GM19452 (cell line): Measurements from ENCODE around the gene KIF5A.

Experiments
- ATAC-seq: cut with Tn5 transposase; IDR thresholded peaks from one replicate; pipeline ENCODE4 v1.9.1; 2021; ENCODE audit not compliant: unreplicated experiment

Gene KIF5A

GRCh38 chr12:57519796-57520052 lies 30.1 kb upstream of the KIF5A start:
- peak; percentile 2 for ATAC-seq

DNA sequence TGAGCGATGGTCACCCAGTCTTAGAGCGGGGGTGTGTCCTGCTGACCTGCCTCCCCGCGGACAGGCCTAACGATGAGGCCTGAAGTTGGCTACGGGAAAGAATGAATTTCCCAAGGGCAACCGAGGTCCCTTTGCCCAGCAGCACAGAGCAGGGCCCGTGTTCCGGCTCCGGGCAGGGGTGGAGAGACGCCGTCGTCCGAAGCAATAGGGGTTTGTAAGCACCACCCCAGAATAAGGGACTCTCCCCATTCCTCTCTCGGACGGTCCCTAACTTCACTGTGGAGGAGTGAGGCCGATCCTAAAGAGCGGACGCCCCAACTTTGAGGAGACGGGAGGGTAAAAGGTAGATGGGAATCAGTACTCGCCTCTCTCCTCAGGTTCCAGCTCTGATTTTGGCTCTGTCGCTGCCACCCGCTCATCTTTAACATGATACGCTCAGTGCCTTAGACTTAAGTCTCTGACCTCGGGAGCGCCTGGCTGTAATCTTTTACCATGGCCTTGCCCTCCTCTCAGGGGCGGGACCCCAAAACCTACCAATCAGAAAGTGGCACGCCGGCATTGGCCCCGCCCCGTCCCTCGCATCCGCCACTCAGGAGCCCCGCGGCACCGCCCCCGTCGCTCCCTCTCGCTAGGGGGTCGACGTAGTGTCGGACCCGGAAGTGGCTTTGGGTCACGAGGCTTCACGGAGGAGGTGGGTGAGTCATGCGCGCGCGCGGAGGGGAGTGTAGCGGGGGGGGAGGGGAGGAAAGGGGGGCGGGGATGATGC lies 29.6 kb upstream of the KIF5A start, which contains the start of gene DDIT3:
TSS of gene DDIT3 (minus strand) at position 462 of the 766 bp plus-strand sequence. CDS start 3,108 bp downstream, outside the sequence.
- ATAC-seq: peak; percentile 58

DNA sequence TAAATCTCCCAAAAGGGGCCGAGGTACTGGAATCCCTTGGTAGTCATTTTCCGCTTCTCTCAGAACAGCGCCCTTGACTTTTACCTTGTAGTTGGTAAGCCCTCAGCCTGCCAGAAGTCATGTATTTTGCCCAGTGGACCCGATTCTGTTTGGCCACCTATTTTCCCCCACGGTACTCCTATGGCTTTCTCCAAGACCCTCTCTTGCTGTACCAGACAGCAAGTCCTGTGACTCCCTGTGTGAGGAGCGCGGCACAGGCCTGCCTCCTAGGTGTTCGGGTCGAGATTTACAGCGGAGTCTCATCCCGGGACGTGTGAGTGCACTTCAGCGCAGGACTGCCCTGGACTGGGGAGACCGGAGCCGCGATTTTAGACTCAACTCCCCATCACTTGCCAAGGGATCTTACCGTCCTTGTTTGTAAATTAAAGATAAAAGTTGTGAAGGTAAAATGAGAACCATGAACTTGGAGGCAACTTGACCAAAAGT lies 28.3 kb upstream of the KIF5A start:
- no peak for ATAC-seq

DNA sequence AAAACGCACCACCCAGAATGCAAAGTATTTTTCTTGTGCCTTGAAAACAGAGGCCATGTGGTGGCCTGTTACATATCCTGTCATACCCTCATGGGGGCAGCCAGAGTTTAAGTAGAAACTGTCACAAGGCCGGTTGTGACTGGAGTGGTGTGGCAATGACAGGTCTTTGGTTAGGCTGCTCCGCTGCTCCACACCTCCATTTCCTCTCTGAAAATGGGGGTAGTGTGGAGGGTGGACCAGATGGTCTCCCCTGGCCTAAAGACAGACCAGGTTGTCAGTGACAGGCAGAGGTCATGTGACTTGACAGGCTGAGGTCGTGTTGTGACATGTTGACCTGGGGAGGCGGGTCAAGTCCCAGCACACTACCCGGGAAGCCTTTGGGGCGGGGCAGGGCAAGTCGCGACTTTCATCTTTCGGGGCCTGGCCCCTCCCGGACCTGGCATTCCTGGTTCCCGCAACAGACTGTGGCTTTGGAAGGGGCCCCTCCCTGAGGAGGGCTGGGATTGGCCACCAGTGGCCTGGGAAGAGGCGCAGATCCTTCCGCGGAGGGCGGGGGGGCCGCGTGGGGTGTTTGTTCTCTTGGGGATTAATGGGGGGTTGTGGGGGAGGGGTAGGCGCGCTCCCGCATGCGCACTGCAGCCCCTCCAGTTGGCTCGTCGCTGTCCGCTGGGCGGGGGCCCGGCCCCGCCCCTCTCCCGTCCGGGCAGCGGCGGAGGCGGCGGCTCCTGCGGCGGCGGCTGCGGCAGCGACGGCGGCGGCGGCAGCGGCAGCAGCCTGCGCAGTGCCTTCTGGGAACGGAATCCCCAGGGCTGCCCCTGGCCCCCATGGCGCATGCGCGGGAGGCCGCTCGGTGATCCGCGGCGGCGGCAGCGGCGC lies 27.6 kb upstream of the KIF5A start, which contains the start of gene MBD6:
TSS of gene MBD6 (plus strand) at position 814 of the 876 bp plus-strand sequence. CDS start 1,480 bp downstream, outside the sequence.
- ATAC-seq: peak; percentile 50

- ATAC-seq: no peak
Measured at GRCh38 chr12:57522887-57523705, 26.7 kb upstream of the KIF5A start.

- ATAC-seq: no peak
Measured at GRCh38 chr12:57523706-57524614, 25.9 kb upstream of the KIF5A start.

GRCh38 chr12:57524814-57525614 lies 24.8 kb upstream of the KIF5A start:
- no peak for ATAC-seq

GRCh38 chr12:57525615-57526383 lies 24.0 kb upstream of the KIF5A start:
- ATAC-seq: no peak

- ATAC-seq: no peak
Measured at GRCh38 chr12:57526477-57527126, 23.2 kb upstream of the KIF5A start.

- no peak for ATAC-seq
Measured at GRCh38 chr12:57527184-57527583, 22.7 kb upstream of the KIF5A start.

DNA sequence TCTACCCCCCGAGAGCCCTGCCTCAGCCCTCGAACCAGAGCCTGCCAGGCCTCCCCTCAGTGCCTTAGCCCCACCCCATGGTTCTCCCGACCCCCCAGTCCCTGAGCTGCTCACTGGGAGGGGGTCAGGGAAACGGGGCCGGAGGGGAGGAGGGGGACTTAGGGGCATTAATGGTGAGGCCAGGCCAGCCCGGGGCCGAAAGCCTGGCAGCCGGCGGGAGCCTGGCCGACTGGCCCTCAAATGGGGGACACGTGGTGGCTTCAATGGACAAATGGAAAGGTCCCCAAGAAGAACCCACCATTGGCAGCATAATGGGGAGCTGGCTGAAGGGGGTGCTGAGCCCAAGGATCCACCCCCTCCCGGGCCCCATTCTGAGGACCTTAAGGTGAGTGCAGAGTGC lies 21.7 kb upstream of the KIF5A start:
- no peak for ATAC-seq

- no peak for ATAC-seq
Measured at GRCh38 chr12:57528831-57529555, 20.9 kb upstream of the KIF5A start.

GRCh38 chr12:57529831-57530230 lies 20.0 kb upstream of the KIF5A start:
- ATAC-seq: no peak

DNA sequence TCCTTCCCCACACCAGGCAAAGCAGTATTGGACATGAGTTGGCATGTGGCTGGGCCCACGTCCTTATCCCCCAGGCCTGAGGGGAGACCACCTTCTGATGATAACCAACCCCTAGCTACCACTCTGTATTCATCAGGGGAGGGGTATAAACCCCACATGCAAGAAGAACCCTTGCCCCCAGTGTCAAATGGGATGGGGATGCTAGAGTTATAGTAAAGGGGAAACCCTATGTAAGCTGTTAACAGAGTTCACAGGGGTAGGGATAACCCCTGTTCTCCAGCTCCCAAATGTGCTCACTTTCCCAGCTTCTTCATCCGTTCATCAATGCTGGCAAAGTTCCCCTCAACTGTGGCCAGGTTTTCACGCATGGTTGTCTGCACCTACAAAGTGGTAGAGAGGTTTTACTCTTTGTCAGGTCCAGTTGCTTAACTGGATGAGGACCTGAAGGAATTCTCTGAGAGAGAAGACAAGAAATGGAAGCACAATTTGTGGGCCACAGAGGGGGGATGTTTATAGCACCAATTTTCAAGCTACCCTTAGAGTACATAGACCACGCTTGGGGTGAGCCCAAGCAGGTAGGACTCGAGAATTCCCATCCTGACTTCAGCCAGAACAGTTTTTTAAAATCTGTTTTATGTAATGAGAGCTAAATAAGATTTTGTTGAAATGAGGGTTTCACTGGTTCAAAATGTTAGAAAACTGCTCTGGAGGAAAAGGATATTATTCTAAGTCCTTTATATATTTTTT lies 19.3 kb upstream of the KIF5A start:
- no peak for ATAC-seq

DNA sequence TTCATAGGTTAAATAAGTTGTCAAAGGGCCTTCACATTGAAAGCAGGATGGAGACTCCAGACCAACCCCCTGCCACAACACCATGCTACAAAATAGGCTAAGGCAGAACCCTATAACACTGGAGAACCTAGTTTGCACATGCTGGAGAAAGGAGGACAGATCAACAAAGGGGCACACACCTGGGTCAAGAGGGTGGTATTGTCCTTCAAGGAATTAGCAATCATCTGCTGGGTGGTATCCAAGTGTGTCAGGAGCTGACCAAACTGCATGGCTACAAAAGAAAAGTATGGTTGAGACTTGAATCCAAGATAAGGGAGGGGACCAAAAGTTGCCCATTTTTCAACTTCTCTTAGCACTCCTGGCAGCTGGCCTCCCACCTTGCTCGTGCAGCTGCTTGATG lies 18.0 kb upstream of the KIF5A start:
- ATAC-seq: no peak

DNA sequence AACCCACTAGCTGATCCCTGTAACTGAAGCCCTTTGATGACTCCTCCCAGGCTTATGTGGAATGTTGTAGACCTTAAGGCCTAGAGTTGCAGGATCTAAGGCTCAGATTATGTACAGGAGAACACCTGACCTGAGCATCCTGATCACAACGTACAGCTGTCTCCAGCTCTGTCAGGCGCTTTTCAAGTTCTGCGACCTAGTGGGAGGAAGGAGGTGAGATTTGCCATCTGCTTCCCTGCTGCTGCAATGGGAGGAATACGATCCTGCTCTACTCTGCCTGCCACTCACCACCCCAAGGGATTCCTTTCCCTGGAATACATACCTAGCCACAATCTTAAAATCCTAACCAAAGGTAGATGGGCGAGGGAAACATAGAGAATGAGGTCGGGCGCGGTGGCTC lies 16.7 kb upstream of the KIF5A start:
- ATAC-seq: no peak

DNA sequence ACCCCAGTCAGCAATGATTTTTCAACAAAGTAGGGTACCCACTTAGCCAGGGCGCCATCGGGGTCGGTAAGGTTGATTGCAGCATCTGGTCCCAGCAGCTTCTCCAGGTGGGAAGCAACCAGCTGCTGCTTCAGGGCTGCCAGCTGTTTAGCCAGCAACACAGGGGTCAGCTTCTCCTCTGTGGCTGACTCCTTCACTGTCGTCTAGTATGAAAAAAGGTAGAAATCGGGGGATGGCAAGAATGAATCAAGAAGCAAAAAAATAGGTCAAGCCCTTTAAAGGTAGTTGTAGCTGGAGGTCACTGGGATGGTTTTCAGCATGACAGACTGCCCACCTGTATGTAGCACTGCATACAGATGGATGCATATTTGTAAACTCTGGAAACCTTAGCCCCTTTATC lies 15.6 kb upstream of the KIF5A start:
- no peak for ATAC-seq
